Measurements from ENCODE around the gene ATP10D.

ATP10D gene

DNA sequence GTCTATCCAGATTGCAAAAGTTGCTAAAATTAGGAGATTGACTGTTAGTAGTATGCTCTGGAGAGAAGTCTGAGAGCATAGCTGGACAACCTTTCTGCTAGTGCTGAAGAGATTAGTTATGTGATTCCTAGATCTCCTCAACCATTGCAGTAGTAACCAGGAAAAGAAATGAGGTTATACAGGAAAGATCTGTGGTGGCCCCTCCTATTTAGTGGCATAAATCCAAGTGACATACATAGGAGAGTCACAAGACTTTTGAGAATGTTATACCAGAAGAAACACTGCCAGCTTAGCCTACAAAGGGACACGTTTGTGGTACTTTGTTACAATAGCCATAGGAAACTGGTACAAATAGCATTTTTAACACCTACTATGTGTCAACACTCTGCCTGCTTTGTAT is 105.2 kb downstream of the ATP10D start:
- no peak for DNase-seq (ENCODE audit: low read depth)

DNA sequence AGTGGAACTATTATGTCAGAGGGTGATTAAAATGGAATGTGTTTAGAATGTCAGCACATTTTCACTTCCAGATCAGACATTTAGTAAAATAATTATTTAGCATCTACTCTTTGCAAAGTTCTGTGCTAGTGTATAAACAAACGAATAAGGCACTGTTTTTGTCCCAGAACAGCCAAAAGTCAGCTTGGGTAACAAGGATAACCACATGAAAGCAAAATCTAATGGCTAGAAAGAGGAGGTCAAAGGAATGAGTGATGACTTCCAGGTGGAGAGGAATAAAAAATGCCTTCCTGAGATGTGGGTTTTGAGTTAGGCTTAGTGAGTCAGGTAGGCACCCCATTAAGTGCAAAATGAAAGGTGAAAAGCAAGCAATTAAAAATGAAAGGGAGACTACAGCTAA is 112.6 kb downstream of the ATP10D start:
- DNase-seq (ENCODE audit: low read depth): no peak

DNA sequence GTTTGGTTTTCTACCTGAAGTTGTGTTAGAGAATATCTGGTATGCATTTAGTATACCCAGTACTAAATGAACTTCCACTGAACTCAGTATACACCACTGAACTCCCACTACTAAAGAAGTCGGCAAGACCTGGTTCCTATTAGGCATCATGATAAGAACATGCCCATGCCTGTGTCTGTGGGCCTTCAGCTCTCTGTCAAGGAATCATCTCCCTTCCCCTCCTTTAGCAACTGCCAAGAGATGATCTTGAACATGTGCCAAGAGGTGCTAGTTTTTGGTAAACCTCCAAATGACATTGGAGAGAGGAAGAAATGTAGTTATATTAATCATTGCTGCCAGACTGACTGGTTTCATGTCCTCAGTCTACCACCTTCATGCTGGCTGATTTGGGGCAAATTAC is 113.2 kb downstream of the ATP10D start:
- no peak for DNase-seq (ENCODE audit: low read depth)

DNA sequence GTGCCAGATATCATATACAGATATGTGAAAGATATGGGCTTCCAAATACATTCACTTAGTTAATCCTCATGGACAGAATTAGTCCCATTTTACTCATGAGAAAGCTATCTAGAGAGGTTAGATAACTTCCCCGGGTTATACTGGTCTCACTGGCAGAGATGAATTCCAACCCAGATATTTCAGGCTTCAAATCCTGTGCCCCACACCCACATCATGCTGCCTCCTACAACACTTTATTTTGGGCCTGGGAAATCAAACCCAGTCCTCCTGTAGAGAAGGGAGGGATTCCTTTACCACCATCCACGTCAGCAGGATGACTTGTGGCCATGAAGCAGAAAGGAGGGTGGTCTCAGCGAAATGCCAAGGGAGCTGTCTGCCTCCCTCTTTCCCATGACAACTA is 113.8 kb downstream of the ATP10D start:
- DNase-seq (ENCODE audit: low read depth): no peak

DNA sequence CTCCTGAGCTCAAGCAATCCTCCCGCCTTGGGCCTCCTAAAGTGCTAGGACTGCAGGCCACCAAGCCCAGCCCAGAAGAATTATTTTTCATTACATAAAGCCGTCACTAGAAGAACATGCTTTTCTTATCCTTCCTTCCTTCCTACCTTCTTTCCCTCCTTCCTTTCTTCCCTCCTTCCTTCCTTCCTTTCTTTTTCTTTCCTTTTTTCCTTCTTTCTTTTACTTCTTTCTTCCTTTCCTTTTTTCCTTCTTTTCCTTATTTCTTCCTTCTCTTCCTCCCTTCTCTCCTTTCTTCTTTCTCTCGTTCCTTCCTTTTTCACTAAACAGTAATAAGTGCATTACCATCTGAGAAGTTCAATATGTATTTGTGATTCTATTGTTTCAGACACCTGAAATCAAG is 121.4 kb downstream of the ATP10D start:
- no peak for DNase-seq (ENCODE audit: low read depth)

DNA sequence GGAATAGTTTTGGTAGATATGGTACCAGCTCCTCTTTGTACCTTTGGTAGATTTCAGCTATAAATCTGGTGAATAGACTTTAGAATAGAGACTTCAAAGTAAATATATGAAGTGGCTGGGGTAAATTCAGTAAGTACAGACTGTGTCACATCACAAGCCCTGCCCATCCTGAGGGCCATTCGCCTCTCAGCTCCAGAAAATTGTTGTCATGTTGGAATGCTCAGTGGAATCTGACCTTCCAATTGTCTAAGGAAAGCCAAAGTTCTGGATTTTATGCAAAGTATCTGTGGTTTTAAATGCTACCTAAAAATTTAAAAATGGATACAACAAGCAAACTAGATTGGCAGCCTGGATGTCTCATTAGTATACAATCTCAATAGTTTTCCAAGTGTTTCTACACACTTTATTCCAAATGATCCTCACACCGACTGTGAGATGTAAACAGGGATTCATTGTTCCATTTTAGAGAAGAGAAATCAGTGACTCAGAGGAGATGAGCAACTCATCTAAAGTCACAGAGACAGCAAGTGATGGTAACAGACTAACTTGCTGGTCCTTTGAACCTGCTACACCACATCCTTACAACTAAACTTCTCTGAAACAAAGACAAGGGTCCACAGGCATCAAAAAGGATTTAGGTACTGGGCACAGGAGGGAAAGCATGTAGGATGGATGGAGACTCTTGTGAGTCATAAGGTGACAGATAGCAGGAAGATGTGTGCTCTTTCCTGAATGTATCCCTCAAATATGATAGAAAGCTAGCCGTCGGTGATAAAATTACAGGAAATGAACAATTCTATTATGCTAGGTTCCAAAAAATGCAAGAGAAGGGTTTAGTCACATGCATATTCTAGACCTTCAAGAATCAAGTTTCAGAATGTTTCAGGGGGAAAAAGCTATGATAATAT is 127.3 kb downstream of the ATP10D start:
- no peak for DNase-seq (ENCODE audit: low read depth)

DNA sequence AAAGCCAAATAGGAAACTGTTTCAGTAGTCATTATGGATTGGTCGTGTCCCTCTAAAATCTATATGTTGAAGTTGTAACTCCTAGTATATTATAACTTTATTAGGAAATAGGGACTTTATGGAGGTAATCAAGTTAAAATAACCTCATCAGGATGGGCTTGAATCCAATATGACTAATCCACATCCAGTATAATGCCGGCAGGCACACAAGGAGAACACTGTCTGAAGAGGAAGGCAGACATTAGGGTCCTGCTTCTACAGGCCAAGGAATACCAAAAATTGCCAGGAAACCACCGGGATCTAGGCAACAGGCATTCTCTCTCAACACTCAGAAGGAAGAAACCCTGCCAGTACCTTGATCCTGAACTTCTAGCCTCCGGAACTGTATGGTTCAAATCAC is 130.3 kb downstream of the ATP10D start:
- no peak for DNase-seq (ENCODE audit: low read depth)

DNA sequence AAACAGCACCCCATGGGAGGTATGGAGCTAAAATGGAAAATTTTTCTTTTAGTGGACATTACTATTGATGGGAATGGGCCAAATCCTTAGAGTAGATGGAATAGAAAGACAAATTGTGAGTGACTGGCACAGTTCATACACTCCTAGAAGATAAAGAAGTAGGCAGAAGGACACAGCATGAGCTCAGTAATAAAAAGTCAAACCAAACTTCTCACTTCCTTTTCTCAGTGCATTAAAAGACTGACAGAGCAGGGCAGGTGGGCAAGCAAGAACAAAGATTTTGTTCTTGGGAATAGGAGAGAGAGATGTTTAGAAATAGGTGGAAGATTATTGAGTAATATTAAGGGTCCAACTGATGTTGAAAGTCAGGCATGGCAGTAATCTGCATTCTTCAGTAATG is 132.5 kb downstream of the ATP10D start:
- no peak for DNase-seq (ENCODE audit: low read depth)

DNA sequence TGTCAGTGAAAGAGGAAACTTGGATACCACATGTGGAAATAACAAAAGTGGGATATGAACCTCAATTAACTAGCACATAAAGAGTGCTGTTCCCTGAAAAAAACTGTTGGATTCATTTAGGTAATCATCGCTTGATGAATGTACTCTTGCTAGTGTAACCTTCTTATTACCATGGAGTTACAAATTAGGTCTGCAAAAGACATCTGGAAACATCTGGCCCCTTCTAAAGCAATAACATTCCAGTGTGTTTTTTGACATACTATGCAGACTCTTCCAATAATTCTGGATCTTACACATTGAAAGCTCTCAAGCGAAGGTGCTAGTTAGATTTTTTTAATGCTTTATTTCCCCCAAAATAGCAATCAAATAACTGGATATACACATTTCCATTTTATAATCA is 134.6 kb downstream of the ATP10D start:
- DNase-seq (ENCODE audit: low read depth): no peak

DNA sequence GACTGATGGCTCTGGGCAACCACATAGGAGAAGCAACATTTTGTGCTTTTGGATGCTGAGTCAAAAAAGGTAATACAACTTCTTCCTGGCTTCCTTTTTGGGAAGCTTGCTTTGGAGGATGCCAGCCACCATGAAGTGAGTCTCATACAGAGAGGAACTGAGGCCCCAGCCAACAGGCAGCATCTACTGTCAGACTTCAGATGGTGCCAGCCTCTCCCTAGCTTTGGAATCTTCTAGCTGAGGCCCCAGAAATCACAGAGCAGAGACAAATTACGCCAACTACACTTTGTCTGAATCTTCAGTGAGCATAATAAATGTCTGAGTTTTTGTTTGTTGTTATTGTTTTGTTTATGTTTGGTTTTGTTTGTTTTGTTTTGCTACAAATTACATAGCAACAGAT is 136.1 kb downstream of the ATP10D start:
- no peak for DNase-seq (ENCODE audit: low read depth)

DNA sequence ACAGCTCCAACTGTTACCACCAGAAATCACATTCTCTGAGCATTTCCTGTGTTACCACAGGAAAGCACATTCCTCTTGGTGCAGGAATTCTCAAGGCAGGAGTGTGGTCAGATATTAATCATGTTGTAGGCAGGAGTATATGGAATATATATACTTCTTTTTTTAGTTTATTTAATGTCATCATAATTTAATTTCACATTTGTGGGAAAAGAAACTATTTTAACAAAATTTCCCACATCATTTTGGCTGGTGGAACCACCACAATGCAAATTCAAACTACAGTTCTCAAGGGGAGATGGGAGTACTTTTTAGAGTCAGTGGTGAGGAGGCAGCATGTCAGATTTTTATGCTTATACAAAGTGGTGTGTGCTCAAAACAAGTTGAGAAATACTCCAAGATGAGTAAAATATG is 139.0 kb downstream of the ATP10D start:
- no peak for DNase-seq (ENCODE audit: low read depth)

DNA sequence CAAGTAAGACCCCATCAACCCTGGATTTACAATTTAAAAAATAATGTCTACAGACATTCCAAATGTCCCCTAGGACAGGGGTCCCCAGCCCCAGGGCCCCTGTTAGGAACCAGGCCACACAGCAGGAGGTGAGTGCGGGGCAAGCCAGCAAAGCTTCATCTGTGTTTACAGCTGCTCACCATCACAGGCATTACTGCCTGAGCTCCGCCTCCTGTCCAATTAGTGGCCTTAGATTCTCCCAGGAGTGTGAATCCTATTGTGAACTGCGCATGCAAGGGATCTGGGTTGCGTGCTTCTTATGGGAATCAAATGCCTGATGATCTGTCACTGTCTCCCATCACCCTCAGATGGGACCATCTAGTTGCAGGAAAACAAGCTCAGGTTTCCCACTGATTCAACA is 146.1 kb downstream of the ATP10D start:
- DNase-seq (ENCODE audit: low read depth): no peak

DNA sequence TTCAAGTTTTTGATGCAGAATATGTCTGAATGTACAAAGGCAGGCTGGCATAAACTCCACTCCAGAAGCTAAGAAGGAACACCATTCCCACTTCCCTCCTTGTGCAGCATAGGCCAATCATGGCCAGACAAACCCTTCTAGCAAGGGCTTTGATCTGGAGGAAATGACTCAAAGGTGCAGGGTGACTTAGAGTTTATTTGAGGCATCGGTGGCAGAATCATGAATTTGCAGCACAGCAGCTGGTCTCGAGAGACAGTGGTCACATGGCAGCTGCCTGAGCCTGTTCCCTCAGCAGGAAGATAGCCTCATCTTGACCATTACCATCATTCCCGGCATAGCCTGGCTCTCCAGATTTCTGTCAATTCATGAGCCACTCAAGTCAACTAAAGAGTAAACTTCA is 154.5 kb downstream of the ATP10D start:
- DNase-seq (ENCODE audit: low read depth): no peak

DNA sequence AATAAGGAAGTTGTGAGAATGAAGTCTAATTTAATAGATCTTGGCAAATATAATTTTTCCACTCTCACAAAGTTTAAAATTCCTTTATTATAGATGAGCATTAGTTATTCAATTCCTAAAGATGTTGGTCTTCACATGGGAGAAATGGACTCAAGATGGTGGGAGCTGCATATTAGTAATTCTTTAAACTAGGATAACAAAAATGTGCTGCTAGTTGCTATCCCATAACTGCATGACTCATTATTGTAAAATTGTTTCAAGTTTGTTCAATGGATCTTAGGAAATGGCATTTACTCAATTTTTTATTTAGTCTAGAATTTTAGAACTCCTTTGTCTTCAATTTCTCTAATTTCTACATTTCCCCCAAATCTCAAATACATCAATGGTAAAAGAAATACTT is 155.8 kb downstream of the ATP10D start:
- no peak for DNase-seq (ENCODE audit: low read depth)

DNA sequence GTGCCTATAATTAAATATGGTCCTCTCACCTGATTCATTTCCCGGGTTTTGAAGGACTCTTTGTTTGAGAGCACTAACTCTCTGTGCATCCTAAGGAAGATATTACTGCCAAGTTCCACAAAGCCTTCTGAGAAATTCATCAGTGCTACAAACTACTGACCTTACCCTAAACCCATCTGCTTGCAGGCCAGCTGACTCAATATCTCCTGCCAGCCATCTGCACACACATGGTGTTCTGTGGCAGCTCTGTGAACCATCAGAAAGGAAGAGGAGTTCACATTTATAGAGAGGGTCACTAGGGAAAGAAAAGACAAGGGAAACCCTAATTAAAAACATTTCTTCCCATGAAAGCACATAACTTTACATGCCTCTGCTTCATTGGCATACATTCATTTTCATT is 156.7 kb downstream of the ATP10D start:
- no peak for DNase-seq (ENCODE audit: low read depth)

DNA sequence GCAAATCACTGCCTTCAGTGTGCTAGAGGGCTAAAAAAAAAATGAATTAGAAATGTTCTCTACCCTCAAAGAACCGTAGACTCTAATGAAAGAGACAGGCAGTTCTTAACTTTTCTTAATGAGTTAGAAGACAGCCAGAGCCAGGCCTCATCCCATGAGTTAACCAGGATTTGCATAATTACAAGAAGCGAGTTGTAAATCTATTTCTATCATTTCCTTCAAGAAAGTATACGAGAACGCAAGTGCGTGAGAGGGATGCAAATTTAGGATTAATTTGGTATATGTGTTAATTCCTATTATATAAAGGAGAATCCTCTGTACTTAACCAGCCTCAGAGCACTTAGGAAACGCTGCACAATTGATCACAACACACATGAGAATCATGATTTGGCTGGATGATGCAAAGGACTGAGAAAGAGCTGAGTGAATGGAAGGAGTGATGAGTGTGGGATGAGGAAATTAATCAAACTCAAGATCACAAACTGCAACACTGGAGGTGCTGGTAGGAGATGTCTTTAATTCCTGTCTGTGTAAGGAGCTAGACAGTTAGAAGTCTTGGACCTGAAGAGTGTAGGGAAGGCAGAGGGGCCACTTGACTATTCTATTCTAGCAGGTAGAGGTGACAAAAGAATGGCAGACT is 157.2 kb downstream of the ATP10D start:
- DNase-seq (ENCODE audit: low read depth): no peak
